ENCODE data around the gene ENTPD6.

DNA sequence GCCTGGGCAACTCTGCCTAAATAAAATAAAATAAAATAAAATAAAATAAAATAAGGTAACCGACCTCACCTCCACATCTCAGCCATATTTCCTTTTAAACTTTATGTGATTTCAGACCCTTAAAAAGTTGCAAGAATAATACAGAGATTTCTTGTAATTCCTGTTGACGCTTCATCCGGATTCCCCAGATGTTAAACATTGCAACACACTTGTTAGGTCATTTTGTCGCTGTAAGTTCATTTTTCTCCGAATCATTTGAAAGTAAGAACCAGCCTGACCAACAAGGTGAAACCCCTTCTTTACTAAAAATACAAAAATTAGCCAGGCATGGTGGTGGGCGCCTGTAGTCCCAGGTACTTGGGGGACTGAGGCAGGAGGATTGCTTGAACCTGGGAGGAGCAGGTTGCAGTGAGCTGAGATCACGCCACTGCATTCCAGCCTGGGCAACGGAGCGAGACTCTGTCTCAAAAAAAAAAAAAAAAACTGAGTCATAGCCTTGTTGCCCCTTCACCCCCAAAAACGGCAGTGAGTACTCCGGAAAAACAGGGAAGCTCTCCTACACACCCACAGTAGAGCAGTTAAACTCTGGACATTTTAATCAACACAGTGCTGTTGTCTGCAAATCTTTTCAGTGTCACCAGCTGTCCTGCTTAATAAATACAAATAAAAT is 58.2 kb downstream of the ENTPD6 start:
- TF ChIP-seq CHD1 (IDR thresholded peaks at IDR 0.05; ENCODE audit: low read depth, low read length) (no peak), CTCF (conservative IDR thresholded peaks at IDR 0.05; ENCODE audit: low read depth, low read length) (no peak), RCOR1 (IDR thresholded peaks at IDR 0.05; ENCODE audit: insufficient replicate concordance, low read length) (no peak), POLR2A (IDR thresholded peaks at IDR 0.05; ENCODE audit: low read depth, low read length) (no peak), RAD21 (IDR thresholded peaks at IDR 0.05; ENCODE audit: low read length) (no peak), FOS (IDR thresholded peaks at IDR 0.05; ENCODE audit: low read depth, low read length) (no peak), BHLHE40 (IDR thresholded peaks at IDR 0.05; ENCODE audit: low read depth, low read length) (no peak), MAZ (IDR thresholded peaks at IDR 0.05; ENCODE audit: borderline replicate concordance, low read depth, low read length) (no peak), CEBPB (IDR thresholded peaks at IDR 0.05; ENCODE audit: low read depth, low read length) (peak; percentile 44; the same call in 1 of the 2 replicates), NFE2L2 (IDR thresholded peaks at IDR 0.05; ENCODE audit: low read depth, low read length) (no peak)
- TF ChIP-seq, protein P1, sequence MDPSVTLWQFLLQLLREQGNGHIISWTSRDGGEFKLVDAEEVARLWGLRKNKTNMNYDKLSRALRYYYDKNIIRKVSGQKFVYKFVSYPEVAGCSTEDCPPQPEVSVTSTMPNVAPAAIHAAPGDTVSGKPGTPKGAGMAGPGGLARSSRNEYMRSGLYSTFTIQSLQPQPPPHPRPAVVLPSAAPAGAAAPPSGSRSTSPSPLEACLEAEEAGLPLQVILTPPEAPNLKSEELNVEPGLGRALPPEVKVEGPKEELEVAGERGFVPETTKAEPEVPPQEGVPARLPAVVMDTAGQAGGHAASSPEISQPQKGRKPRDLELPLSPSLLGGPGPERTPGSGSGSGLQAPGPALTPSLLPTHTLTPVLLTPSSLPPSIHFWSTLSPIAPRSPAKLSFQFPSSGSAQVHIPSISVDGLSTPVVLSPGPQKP (IDR thresholded peaks at IDR 0.05; ENCODE audit: borderline replicate concordance, low read depth, low read length), result no peak

Data from IMR-90 (cell line).